ENCODE data around the gene FHOD3. TPM values are rescaled to one million over a fixed set of nuclear protein-coding genes. Genes with fewer than 3 reads are reported as not detected.

The FHOD3 gene
- polyA plus RNA-seq, 2 of the 4 experiments (the other 2 are of a cell fraction): 2.5 to 3.6 TPM

DNA sequence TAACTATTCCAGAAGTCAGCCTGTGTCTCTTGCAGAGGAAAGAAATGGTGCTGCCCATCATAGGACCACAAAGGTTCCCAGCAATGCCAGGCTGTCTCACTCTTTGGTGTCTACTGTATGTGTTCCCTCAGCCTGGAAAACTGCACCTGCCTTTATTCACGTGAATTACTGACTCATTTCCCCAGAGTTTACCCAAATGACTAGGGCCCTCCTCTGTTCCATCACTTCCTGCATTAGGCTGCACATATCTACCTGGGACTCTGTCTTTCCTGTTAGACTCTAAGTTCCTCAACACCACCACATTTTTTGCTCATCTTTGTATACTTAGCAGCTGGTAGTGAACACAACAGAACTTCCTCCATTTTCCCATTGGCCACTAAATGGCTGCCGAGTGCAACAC lies 188.3 kb downstream of the FHOD3 start:
- FAIRE-seq: no peak

DNA sequence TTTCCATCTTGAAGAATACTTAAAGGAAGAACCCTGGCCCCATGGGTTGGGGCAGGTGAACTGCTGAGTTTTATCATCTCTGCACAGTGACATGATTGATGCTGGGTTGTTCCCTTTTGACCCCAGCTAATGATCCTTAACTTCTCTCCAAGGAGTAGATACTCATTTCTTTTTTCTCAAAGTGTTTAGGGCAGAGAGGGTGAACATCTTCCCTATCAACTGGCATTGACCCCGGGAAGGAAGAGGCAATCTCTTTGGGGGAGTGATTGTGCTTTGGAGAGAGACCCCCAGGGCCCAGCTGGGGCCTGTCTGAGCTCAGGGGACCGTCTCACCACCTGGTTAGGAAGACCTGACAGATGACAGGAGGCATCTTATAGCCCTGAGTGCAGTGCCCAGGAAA lies 190.6 kb downstream of the FHOD3 start:
- Histone ChIP-seq H3K4me3 (no peak overlapping the region), H3K9me3 (no peaks in the 10 kb centered on the region), H3K4me2 (no peak overlapping the region), H3K27ac (no peak overlapping the region), H3K4me1 (no peaks in the 10 kb centered on the region)
- ChIA-PET POLR2A (no interaction called here), CTCF (interaction anchor here (1.0 to 1.5 kb wide), 2 partner anchors 18 to 200 kb away, joined by 3 to 6 read pairs; no protein-coding TSS in a partner anchor)
- ATAC-seq (no peak), FAIRE-seq (no peak), DNase-seq (ENCODE audit: low read depth in 1 of 2, low spot score in 1 of 2) (no peak)
- 0% methylated on average over 2 of the region's 2 CpGs for WGBS (ENCODE audit: missing lambda C conversion rate)
- TF ChIP-seq ESRRA (IDR thresholded peaks at IDR 0.05; ENCODE audit: borderline replicate concordance, low read length): no peak
- TF ChIP-seq KDM5A (IDR thresholded peaks at IDR 0.05): no peak
- no peak for TF ChIP-seq ZFP36 (IDR thresholded peaks at IDR 0.05; ENCODE audit: borderline replicate concordance, partially characterized antibody)
- no peak for TF ChIP-seq HOXB5 (CRISPR knock-in tag; IDR thresholded peaks at IDR 0.05)
- no peak for TF ChIP-seq FOSB (CRISPR knock-in tag; IDR thresholded peaks at IDR 0.05)

More for the DNA sequence above, 188.3 kb downstream of the FHOD3 start:
- H3K27ac ChIP-seq: no peak overlapping the region
- no peak overlapping the region for H3K4me2 ChIP-seq
- no peak for TF ChIP-seq RARB (CRISPR knock-in tag; IDR thresholded peaks at IDR 0.05)
- TF ChIP-seq KDM1A (IDR thresholded peaks at IDR 0.05; ENCODE audit: low read depth): no peak
- TF ChIP-seq NR3C1 (IDR thresholded peaks at IDR 0.05): no peak
- no peak for TF ChIP-seq ZFP36 (IDR thresholded peaks at IDR 0.05; ENCODE audit: borderline replicate concordance, partially characterized antibody)
- TF ChIP-seq HDAC2 (IDR thresholded peaks at IDR 0.05): no peak
- TF ChIP-seq, protein P1, sequence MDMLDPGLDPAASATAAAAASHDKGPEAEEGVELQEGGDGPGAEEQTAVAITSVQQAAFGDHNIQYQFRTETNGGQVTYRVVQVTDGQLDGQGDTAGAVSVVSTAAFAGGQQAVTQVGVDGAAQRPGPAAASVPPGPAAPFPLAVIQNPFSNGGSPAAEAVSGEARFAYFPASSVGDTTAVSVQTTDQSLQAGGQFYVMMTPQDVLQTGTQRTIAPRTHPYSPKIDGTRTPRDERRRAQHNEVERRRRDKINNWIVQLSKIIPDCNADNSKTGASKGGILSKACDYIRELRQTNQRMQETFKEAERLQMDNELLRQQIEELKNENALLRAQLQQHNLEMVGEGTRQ (IDR thresholded peaks at IDR 0.05): no peak
- TF ChIP-seq JUN (IDR thresholded peaks at IDR 0.05): no peak
- TF ChIP-seq HOXB5 (CRISPR knock-in tag; IDR thresholded peaks at IDR 0.05): no peak
- TF ChIP-seq NFE2L2 (conservative IDR thresholded peaks at IDR 0.05; ENCODE audit: low read length): no peak
- TF ChIP-seq, protein P2, sequence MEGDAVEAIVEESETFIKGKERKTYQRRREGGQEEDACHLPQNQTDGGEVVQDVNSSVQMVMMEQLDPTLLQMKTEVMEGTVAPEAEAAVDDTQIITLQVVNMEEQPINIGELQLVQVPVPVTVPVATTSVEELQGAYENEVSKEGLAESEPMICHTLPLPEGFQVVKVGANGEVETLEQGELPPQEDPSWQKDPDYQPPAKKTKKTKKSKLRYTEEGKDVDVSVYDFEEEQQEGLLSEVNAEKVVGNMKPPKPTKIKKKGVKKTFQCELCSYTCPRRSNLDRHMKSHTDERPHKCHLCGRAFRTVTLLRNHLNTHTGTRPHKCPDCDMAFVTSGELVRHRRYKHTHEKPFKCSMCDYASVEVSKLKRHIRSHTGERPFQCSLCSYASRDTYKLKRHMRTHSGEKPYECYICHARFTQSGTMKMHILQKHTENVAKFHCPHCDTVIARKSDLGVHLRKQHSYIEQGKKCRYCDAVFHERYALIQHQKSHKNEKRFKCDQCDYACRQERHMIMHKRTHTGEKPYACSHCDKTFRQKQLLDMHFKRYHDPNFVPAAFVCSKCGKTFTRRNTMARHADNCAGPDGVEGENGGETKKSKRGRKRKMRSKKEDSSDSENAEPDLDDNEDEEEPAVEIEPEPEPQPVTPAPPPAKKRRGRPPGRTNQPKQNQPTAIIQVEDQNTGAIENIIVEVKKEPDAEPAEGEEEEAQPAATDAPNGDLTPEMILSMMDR (IDR thresholded peaks at IDR 0.05): no peak
- TF ChIP-seq, protein P3, sequence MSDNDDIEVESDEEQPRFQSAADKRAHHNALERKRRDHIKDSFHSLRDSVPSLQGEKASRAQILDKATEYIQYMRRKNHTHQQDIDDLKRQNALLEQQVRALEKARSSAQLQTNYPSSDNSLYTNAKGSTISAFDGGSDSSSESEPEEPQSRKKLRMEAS (IDR thresholded peaks at IDR 0.05): no peak
- no peak for TF ChIP-seq KDM5A (IDR thresholded peaks at IDR 0.05)
- no peak for TF ChIP-seq FOSL2 (IDR thresholded peaks at IDR 0.05)
- TF ChIP-seq FOSL2 (CRISPR knock-in tag; IDR thresholded peaks at IDR 0.05): no peak
- TF ChIP-seq BHLHE40 (IDR thresholded peaks at IDR 0.05; ENCODE audit: low read depth, low read length): no peak
- ChIA-PET CTCF (interaction anchor here (1.1 kb wide), 1 partner anchor 45 kb away, joined by 3 read pairs; no protein-coding TSS in a partner anchor), POLR2A (no interaction called here)
- no peak overlapping the region for H3K4me3 ChIP-seq
- DNase-seq (ENCODE audit: low read depth in 1 of 2, low spot score in 1 of 2): no peak
- no peaks in the 10 kb centered on the region for H3K4me1 ChIP-seq
- H3K9me3 ChIP-seq: no peaks in the 10 kb centered on the region
- WGBS (ENCODE audit: missing lambda C conversion rate): 27% methylated on average over 2 of the region's 2 CpGs
- no peak for ATAC-seq

DNA sequence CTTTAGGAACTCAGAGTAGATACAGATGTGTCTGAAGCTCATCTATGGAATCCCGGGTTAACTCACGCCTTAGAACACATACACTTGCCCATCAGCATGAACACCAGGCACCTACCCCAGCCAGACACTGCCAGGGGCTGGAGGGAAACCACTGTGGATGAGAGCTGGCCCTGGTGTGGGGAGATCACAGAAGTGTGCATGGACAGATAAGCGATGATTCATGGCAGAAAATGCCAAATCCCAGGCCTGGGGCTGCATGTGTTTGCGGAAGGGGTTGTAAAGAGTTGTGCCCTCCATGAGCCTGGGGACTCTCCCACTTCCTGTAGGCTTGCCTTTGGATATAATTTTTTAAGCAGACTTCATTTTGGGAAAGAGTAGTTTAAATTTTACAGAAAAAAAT lies 193.4 kb downstream of the FHOD3 start:
- Histone ChIP-seq H3K4me1 (no peaks in the 10 kb centered on the region), H3K4me2 (no peak overlapping the region), H3K4me3 (no peak overlapping the region), H3K27ac (no peak overlapping the region), H3K9me3 (no peaks in the 10 kb centered on the region)
- TF ChIP-seq, protein P4, sequence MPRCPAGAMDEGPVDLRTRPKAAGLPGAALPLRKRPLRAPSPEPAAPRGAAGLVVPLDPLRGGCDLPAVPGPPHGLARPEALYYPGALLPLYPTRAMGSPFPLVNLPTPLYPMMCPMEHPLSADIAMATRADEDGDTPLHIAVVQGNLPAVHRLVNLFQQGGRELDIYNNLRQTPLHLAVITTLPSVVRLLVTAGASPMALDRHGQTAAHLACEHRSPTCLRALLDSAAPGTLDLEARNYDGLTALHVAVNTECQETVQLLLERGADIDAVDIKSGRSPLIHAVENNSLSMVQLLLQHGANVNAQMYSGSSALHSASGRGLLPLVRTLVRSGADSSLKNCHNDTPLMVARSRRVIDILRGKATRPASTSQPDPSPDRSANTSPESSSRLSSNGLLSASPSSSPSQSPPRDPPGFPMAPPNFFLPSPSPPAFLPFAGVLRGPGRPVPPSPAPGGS (IDR thresholded peaks at IDR 0.05): no peak
- TF ChIP-seq JUNB (IDR thresholded peaks at IDR 0.05) (no peak), CBX8 (IDR thresholded peaks at IDR 0.05) (no peak), CEBPB (IDR thresholded peaks at IDR 0.05) (no peak), EHMT2 (IDR thresholded peaks at IDR 0.05; ENCODE audit: low read depth) (no peak), EHF (CRISPR knock-in tag; IDR thresholded peaks at IDR 0.05) (no peak), ZFP36 (IDR thresholded peaks at IDR 0.05; ENCODE audit: borderline replicate concordance, partially characterized antibody) (no peak), RFX5 (IDR thresholded peaks at IDR 0.05) (no peak), HOXB5 (CRISPR knock-in tag; IDR thresholded peaks at IDR 0.05) (no peak), PHF8 (IDR thresholded peaks at IDR 0.05; ENCODE audit: borderline replicate concordance, low read depth) (no peak), EP300 (IDR thresholded peaks at IDR 0.05) (no peak), CHD4 (IDR thresholded peaks at IDR 0.05; ENCODE audit: borderline replicate concordance) (no peak), NFE2L2 (conservative IDR thresholded peaks at IDR 0.05; ENCODE audit: low read length) (no peak)
- TF ChIP-seq, protein P3 (IDR thresholded peaks at IDR 0.05): no peak
- TF ChIP-seq, protein P5, sequence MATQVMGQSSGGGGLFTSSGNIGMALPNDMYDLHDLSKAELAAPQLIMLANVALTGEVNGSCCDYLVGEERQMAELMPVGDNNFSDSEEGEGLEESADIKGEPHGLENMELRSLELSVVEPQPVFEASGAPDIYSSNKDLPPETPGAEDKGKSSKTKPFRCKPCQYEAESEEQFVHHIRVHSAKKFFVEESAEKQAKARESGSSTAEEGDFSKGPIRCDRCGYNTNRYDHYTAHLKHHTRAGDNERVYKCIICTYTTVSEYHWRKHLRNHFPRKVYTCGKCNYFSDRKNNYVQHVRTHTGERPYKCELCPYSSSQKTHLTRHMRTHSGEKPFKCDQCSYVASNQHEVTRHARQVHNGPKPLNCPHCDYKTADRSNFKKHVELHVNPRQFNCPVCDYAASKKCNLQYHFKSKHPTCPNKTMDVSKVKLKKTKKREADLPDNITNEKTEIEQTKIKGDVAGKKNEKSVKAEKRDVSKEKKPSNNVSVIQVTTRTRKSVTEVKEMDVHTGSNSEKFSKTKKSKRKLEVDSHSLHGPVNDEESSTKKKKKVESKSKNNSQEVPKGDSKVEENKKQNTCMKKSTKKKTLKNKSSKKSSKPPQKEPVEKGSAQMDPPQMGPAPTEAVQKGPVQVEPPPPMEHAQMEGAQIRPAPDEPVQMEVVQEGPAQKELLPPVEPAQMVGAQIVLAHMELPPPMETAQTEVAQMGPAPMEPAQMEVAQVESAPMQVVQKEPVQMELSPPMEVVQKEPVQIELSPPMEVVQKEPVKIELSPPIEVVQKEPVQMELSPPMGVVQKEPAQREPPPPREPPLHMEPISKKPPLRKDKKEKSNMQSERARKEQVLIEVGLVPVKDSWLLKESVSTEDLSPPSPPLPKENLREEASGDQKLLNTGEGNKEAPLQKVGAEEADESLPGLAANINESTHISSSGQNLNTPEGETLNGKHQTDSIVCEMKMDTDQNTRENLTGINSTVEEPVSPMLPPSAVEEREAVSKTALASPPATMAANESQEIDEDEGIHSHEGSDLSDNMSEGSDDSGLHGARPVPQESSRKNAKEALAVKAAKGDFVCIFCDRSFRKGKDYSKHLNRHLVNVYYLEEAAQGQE (IDR thresholded peaks at IDR 0.05): no peak
- FAIRE-seq (no peak), DNase-seq (ENCODE audit: low read depth in 1 of 2, low spot score in 1 of 2) (no peak), ATAC-seq (no peak)
- 42% methylated on average over 3 of the region's 4 CpGs for WGBS (ENCODE audit: missing lambda C conversion rate)
- ChIA-PET POLR2A (no interaction called here), CTCF (no interaction called here)
